Karpas-422 (cell line): ENCODE measurements around the gene TASP1. TPM values are rescaled to one million over a fixed set of nuclear protein-coding genes. Genes with fewer than 3 reads are reported as not detected.

ENCODE experiments used
- DNase-seq: peaks from one replicate; pipeline ENCODE4 v3.0.0-alpha.2; 2015
- H2AFZ ChIP-seq: fragments of 200-600 bp; sonication (generic); 2 replicates; pipeline ENCODE4 v1.6.1; 2014; ENCODE audit warnings: antibody characterized with exemption, low read length, mixed read lengths
- H3K27ac ChIP-seq: fragments of 200-600 bp; sonication (generic); 2 replicates; pipeline ENCODE4 v1.5.1; 2014; ENCODE audit warnings: mild to moderate bottlenecking, low read length, moderate library complexity
- H3K27me3 ChIP-seq: fragments of 200-600 bp; sonication (generic); 2 replicates; pipeline ENCODE4 v1.6.1; 2014; ENCODE audit warnings: low read length, mixed read lengths
- H3K36me3 ChIP-seq: fragments of 200-600 bp; sonication (generic); 2 replicates; pipeline ENCODE4 v1.6.1; 2014; ENCODE audit warnings: low read length, mixed read lengths; ENCODE audit not compliant: insufficient read depth
- H3K4me1 ChIP-seq: fragments of 200-600 bp; sonication (generic); 2 replicates; pipeline ENCODE4 v1.6.1; 2014; ENCODE audit warnings: mild to moderate bottlenecking, low read length, mixed read lengths
- H3K4me2 ChIP-seq: fragments of 200-600 bp; sonication (generic); 2 replicates; pipeline ENCODE4 v1.6.1; 2014; ENCODE audit warnings: low read length, low read depth, mild to moderate bottlenecking; ENCODE audit not compliant: poor library complexity, severe bottlenecking
- H3K4me3 ChIP-seq: fragments of 200-600 bp; sonication (generic); 2 replicates; pipeline ENCODE4 v1.5.1; 2014; ENCODE audit warnings: mild to moderate bottlenecking, antibody characterized with exemption, low read length, mixed read lengths
- H3K79me2 ChIP-seq: fragments of 200-600 bp; sonication (generic); 2 replicates; pipeline ENCODE4 v1.6.1; 2014; ENCODE audit warnings: mild to moderate bottlenecking, low read length, mixed read lengths
- H3K9ac ChIP-seq: fragments of 200-600 bp; sonication (generic); 2 replicates; pipeline ENCODE4 v1.6.0; 2014; ENCODE audit warnings: low read length
- H3K9me2 ChIP-seq: fragments of 200-600 bp; sonication (generic), shearing (Covaris generic); replicated peaks from 2 replicates; pipeline ENCODE4 v1.6.0; 2014; ENCODE audit warnings: mild to moderate bottlenecking, low read length, moderate library complexity; ENCODE audit not compliant: insufficient read depth
- H3K9me3 ChIP-seq: fragments of 300-700, 200-600 bp; sonication (generic); 2 replicates; pipeline ENCODE4 v1.6.1; 2014; ENCODE audit warnings: low read length, mixed read lengths
- H4K20me1 ChIP-seq: fragments of 200-600 bp; sonication (generic); 2 replicates; pipeline ENCODE4 v1.6.1; 2014; ENCODE audit warnings: mild to moderate bottlenecking, antibody characterized with exemption, low read length, low read depth; ENCODE audit not compliant: insufficient read depth
- total RNA-seq: library from RNA; depleted of rRNA; stranded (reverse); fragments of >200 nt; shearing (Covaris generic); gene quantifications from 2 replicates; pipeline ENCODE4 v1.2.3, GENCODE V29; 2014; ENCODE audit warnings: low replicate concordance

Gene TASP1
- total RNA-seq, 1 experiment from 2014 or later: 13.6 TPM

DNA sequence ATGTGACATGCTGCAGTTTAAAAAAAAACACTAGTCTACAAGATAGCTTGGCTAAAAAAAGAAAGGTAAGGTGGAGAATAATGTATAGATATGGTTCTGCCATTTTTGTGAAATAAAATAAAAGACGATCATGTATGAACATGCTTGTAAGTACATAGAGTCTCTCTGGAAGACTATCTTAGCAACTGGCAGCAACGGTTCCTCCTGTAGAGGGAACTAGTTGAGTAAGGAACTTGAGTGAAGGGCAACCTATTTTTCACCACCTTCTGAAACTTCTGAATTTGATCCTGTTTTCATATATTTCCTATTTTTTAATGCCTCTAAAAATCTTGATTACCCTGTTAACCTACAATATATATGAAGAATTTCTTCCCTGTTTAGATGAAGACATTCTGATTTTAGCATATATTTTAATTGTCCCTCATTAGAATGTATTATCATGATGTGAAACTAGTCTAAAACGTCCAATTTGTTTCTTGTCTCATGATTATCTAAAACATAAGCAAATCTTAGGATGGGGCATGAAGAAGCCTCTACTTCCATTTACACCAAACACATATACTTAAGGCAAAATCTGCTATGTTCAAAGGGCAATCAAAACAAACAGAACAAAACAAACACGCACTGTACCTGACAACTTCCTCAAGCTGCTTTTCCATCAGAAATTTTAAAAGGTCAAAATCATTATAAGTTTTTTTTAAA lies 215.1 kb downstream of the TASP1 start:
- Histone ChIP-seq H3K4me2 (no peak overlapping the region), H3K4me1 (no peaks in the 10 kb centered on the region), H3K79me2 (no peaks in the 10 kb centered on the region), H3K9me3 (no peaks in the 10 kb centered on the region), H2AFZ (no peak overlapping the region), H3K4me3 (no peak overlapping the region), H3K27ac (no peak overlapping the region), H3K27me3 (no peaks in the 10 kb centered on the region), H3K36me3 (no peaks in the 10 kb centered on the region), H4K20me1 (no peaks in the 10 kb centered on the region), H3K9ac (no peak overlapping the region), H3K9me2 (no peaks in the 10 kb centered on the region)
- DNase-seq: no peak

DNA sequence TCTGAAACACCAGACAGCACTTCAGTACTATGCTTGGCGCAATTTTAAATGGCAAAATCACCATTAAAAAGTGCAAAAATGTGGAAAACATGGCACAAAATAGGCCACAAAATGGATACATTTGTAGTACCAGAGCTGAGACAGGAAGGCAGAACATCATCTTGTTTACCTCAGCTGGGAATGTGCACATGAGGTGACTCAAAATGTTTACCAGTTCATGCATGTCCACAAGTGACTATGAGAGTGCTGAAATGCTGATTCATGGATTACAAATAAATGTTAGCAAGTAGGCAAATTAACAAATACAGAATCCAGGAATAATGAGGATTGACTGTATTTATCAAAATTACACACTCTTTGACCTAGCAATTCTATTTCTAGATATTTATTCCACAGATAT lies 216.1 kb downstream of the TASP1 start:
- no peak overlapping the region for H2AFZ ChIP-seq
- DNase-seq: no peak
- H3K4me2 ChIP-seq: no peak overlapping the region
- H3K36me3 ChIP-seq: no peaks in the 10 kb centered on the region
- no peaks in the 10 kb centered on the region for H3K27me3 ChIP-seq
- H3K9ac ChIP-seq: no peak overlapping the region
- no peaks in the 10 kb centered on the region for H3K9me2 ChIP-seq
- H3K79me2 ChIP-seq: no peaks in the 10 kb centered on the region
- H3K4me3 ChIP-seq: no peak overlapping the region
- no peak overlapping the region for H3K27ac ChIP-seq
- H4K20me1 ChIP-seq: no peaks in the 10 kb centered on the region
- H3K4me1 ChIP-seq: no peaks in the 10 kb centered on the region
- H3K9me3 ChIP-seq: no peaks in the 10 kb centered on the region

DNA sequence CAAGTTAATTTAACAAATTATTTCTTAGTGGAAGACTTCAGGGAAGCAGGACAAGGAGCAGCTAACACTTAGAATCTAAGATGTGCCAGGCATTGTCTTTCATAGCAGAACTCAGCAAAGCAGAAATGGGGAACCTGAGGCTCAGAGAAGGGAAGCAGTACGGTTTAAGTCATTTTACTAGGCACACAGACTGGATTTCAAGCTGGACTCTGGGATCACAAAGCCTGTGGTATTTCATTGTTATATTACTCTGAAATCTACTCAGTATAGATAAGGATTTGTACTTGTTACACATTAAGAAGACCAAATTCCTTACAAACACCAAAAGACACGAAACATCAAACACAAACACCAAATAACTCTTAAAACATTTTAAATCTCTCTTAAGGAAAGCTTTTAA lies 218.1 kb downstream of the TASP1 start:
- Histone ChIP-seq H3K27ac (no peak overlapping the region), H3K4me2 (no peak overlapping the region), H3K9me3 (no peaks in the 10 kb centered on the region), H3K36me3 (no peaks in the 10 kb centered on the region; the same call in 1 of the 2 replicates), H3K4me1 (no peaks in the 10 kb centered on the region), H3K79me2 (no peaks in the 10 kb centered on the region), H3K4me3 (no peak overlapping the region), H3K9ac (no peak overlapping the region), H3K9me2 (no peaks in the 10 kb centered on the region), H2AFZ (no peak overlapping the region), H4K20me1 (no peaks in the 10 kb centered on the region), H3K27me3 (no peaks in the 10 kb centered on the region)
- DNase-seq: no peak

DNA sequence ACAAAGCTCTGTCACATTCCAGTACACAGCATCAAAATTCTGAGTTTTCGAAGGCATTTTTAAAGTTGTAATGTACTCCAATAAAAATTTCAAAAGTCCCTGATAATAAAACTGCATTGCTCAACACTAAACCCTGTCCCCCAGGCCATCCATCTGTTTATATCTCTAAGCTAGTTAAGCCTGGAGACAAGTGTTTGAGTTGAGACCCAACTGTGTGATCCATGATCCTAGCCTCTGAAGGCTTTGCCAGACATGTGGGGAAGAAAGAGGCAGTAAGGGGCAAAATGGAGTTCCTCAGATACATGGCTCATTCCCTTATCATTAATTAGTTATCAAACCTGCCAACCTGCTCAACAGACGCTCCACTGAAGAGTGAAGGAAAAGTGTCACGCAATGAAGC lies 219.3 kb downstream of the TASP1 start:
- Histone ChIP-seq H3K9ac (no peak overlapping the region), H3K4me1 (no peaks in the 10 kb centered on the region), H2AFZ (no peak overlapping the region), H3K36me3 (no peaks in the 10 kb centered on the region; the same call in 1 of the 2 replicates), H3K79me2 (no peaks in the 10 kb centered on the region), H3K4me3 (no peak overlapping the region), H3K9me3 (no peaks in the 10 kb centered on the region), H4K20me1 (no peaks in the 10 kb centered on the region), H3K4me2 (no peak overlapping the region), H3K9me2 (no peaks in the 10 kb centered on the region), H3K27me3 (no peaks in the 10 kb centered on the region), H3K27ac (no peak overlapping the region)
- DNase-seq: no peak

DNA sequence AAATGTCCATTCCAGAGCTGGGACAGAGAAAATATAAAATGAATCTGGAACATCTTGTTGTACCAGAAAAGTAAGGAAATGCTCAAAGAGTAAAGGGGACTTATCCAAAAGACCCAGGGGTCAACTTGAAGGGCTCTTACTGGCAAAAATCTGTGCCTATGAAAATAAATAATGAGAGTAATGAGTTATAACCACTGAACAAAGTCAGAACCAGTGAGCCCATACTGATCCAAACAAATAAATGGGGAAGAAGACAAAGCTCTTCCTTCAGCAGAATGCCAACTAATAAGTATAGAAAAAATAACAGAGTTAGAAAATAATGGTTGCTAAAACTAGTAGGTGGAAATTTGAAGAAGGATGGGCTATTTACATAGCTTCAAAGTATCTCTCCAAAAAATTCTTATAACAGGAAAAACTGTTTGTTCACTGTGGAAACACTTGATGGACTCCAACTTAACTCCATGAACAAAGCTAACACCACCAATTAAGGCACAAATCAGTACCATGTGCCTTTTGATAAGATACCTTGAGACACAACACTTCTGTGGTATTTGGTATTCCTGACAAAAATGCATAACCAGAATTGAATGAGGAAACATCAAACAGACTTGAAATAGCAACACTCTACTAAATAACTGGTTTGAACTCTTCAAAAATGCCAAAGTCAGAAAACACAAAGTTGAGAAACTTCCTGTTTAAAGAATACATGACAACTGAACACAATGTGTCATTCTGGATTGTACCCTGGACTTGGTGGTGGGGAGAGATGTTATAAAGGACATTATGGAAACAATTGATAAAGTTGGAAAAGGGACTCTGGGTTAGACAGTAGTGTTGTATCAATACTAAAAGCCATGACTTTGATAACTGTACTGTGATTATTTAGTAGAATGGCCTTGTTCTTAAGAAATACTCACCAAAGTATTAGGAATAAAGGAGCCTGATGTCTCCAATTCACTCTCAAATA lies 220.2 kb downstream of the TASP1 start:
- H3K4me3 ChIP-seq: no peak overlapping the region
- DNase-seq: no peak
- no peak overlapping the region for H2AFZ ChIP-seq
- H3K9ac ChIP-seq: no peak overlapping the region
- H3K27me3 ChIP-seq: no peaks in the 10 kb centered on the region
- H4K20me1 ChIP-seq: no peaks in the 10 kb centered on the region
- no peaks in the 10 kb centered on the region for H3K79me2 ChIP-seq
- no peaks in the 10 kb centered on the region for H3K9me2 ChIP-seq
- H3K4me2 ChIP-seq: no peak overlapping the region
- H3K4me1 ChIP-seq: no peaks in the 10 kb centered on the region
- no peak overlapping the region for H3K27ac ChIP-seq
- H3K36me3 ChIP-seq: no peaks in the 10 kb centered on the region; the same call in 1 of the 2 replicates
- no peaks in the 10 kb centered on the region for H3K9me3 ChIP-seq

DNA sequence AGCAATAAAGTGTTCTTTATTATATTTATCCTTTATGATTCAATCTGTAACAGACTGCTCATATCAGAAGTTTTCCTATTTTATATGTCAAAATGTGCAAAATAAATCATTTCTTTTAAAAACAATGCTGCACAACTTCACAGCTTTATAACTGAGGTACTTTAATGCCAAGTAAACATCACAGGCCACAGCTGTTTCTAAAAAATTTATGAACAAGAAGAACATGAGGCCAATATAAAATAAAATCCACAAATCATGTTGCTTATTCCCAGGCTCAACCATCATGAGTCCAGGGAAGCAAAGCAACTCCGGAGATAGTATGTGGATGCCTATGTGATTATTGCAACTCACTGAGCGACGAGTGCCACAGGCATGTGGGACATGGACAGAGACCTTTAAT lies 222.2 kb downstream of the TASP1 start:
- no peaks in the 10 kb centered on the region for H3K27me3 ChIP-seq
- no peaks in the 10 kb centered on the region for H3K79me2 ChIP-seq
- no peak overlapping the region for H3K9ac ChIP-seq
- DNase-seq: no peak
- H3K4me2 ChIP-seq: no peak overlapping the region
- H3K36me3 ChIP-seq: no peaks in the 10 kb centered on the region; the same call in 1 of the 2 replicates
- H3K9me2 ChIP-seq: no peaks in the 10 kb centered on the region
- H3K27ac ChIP-seq: no peak overlapping the region
- H4K20me1 ChIP-seq: no peaks in the 10 kb centered on the region
- H3K4me1 ChIP-seq: no peaks in the 10 kb centered on the region
- H2AFZ ChIP-seq: no peak overlapping the region
- H3K4me3 ChIP-seq: no peak overlapping the region
- H3K9me3 ChIP-seq: no peaks in the 10 kb centered on the region

DNA sequence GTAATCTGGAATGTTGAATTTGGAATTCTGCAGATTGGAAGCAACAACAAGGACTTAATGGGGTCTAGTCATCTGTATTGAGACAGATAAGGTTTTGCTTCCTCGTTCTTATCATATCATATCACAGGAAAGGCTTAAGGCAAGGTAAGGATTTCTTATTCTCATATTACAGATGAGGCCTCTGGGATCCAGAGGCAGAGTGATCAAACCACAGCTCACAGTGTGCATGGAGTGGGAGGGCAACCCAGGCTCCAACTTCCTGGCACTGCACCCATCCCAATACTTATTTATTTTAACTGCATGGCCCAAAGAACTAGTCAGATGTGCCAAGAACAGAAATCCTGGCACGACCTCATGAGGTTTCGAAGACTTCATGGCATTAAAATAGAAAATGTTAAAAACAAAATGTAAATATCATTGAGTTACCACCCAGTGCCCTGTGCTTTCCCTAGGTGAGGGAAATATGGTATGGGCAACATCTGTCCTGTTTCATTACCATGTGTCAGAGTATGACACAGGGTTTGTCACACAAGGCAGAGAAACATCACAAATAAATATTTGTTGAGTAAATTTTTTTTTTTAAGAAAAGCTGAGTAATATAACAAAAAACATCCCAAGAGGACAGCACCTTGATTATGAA lies 225.8 kb downstream of the TASP1 start:
- Histone ChIP-seq H3K27ac (no peak overlapping the region), H3K36me3 (no peaks in the 10 kb centered on the region; the same call in 1 of the 2 replicates), H2AFZ (no peak overlapping the region), H3K9me3 (no peaks in the 10 kb centered on the region), H3K27me3 (no peaks in the 10 kb centered on the region), H3K9me2 (no peaks in the 10 kb centered on the region), H3K4me3 (no peak overlapping the region), H3K9ac (no peak overlapping the region), H4K20me1 (no peaks in the 10 kb centered on the region), H3K4me1 (no peaks in the 10 kb centered on the region), H3K79me2 (no peaks in the 10 kb centered on the region), H3K4me2 (no peak overlapping the region)
- DNase-seq: no peak

DNA sequence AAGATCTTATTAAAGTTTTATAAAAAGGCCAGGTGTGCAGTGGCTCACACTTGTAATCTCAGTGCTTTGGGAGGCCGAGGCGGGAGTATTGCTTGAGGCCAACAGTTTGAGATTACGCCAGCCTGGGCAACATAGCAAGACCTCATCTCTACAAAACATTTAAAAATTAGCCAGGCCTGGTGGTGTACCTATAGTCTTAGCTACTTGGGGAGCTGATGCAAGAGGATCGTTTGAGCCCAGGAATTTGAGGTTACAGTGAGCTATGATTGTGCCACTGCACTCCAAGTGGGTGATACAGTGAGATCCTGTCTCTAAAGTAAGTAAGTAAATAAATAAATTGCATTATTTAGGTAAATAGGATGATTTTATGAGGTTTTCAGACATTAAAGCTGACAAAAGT lies 234.4 kb downstream of the TASP1 start:
- Histone ChIP-seq H3K79me2 (no peaks in the 10 kb centered on the region), H3K36me3 (no peaks in the 10 kb centered on the region), H4K20me1 (no peaks in the 10 kb centered on the region), H3K27ac (no peak overlapping the region), H3K4me1 (peaks cover 4% of the 10 kb centered on the region), H3K9me3 (no peaks in the 10 kb centered on the region), H3K27me3 (no peaks in the 10 kb centered on the region), H3K4me3 (no peak overlapping the region), H3K4me2 (no peak overlapping the region), H3K9ac (no peak overlapping the region), H3K9me2 (no peaks in the 10 kb centered on the region), H2AFZ (no peak overlapping the region)
- no peak for DNase-seq
